CD4-positive, alpha-beta T cell (primary cell): ENCODE data around the gene C13orf46. TPM values are rescaled to one million over a fixed set of nuclear protein-coding genes. Genes with fewer than 3 reads are reported as not detected.

Experiments
- ATAC-seq: fragments of 200-7000 bp; cut with Tn5 transposase; one replicate; pipeline ENCODE4 v1.10.0; 2022; ENCODE audit warnings: mild to moderate bottlenecking; ENCODE audit not compliant: poor library complexity
- CTCF ChIA-PET: fragments of 350-600 bp; sonication (Branson Sonifier 250); formaldehyde crosslinking; loops from one replicate; lab custom pipeline; 2021; ENCODE audit warnings: antibody characterized with exemption, inconsistent platforms; lab: Charles Lee
- POLR2A ChIA-PET: fragments of 350-600 bp; sonication (Branson Sonifier 250); formaldehyde crosslinking; loops from one replicate; lab custom pipeline; 2021; ENCODE audit warnings: antibody characterized with exemption, inconsistent platforms; lab: Charles Lee
- DNase-seq, 14 experiments: peaks; one replicate each; pipeline ENCODE4 v3.0.0-alpha.2; 2013 to 2020; ENCODE audit warnings: mixed read lengths in 2 of 14
- H3K27ac ChIP-seq, 2 donors: one replicate each; pipeline versions ENCODE4 v1.5.1 to v1.7.0; 2013; ENCODE audit warnings: low read length in 2 of 2, low read depth in 1 of 2, mild to moderate bottlenecking in 1 of 2
- H3K27me3 ChIP-seq, 2 experiments: 1 replicate in 1 of 2; 2 replicates in 1 of 2; pipeline versions ENCODE4 v1.6.1 to v1.7.0; 2013; ENCODE audit warnings: low read length in 2 of 2, control low read depth in 1 of 2, mild to moderate bottlenecking in 1 of 2, moderate library complexity in 1 of 2; ENCODE audit not compliant: insufficient read depth in 2 of 2, control insufficient read depth in 1 of 2
- H3K36me3 ChIP-seq: one replicate; pipeline ENCODE4 v1.6.1; 2013; ENCODE audit warnings: low read length, control low read depth; ENCODE audit not compliant: insufficient read depth
- H3K4me1 ChIP-seq: one replicate; pipeline ENCODE4 v1.6.1; 2013; ENCODE audit warnings: low read length, control low read depth; ENCODE audit not compliant: insufficient read depth
- H3K4me3 ChIP-seq: one replicate; pipeline ENCODE4 v1.5.1; 2013; ENCODE audit warnings: mild to moderate bottlenecking, low read length, moderate library complexity
- H3K9me3 ChIP-seq, 2 experiments: 1 replicate in 1 of 2; 2 replicates in 1 of 2; pipeline versions ENCODE4 v1.6.1 to v1.7.0; 2013; ENCODE audit warnings: low read length in 2 of 2, mild to moderate bottlenecking in 2 of 2, control low read depth in 1 of 2, moderate library complexity in 1 of 2; ENCODE audit not compliant: control insufficient read depth in 1 of 2, insufficient read depth in 1 of 2
- H3K27ac Mint-ChIP-seq: one replicate; pipeline ENCODE4 v1.8.0; 2020; ENCODE audit warnings: mixed read lengths
- H3K27me3 Mint-ChIP-seq: one replicate; pipeline ENCODE4 v1.8.0; 2021; ENCODE audit warnings: mixed read lengths
- H3K36me3 Mint-ChIP-seq: one replicate; pipeline ENCODE4 v1.8.0; 2021; ENCODE audit warnings: low read depth, mixed read lengths
- H3K4me1 Mint-ChIP-seq: one replicate; pipeline ENCODE4 v1.8.0; 2021; ENCODE audit warnings: low read depth, mixed read lengths
- H3K4me3 Mint-ChIP-seq: one replicate; pipeline ENCODE4 v1.8.0; 2020; ENCODE audit warnings: mild to moderate bottlenecking, mixed read lengths
- H3K9me3 Mint-ChIP-seq: one replicate; pipeline ENCODE4 v1.8.0; 2020; ENCODE audit warnings: mixed read lengths
- CTCF ChIP-seq: fragments of 200-600 bp; IDR thresholded peaks from one replicate; pipeline ENCODE4 v1.8.0; 2022; ENCODE audit warnings: antibody characterized with exemption, mild to moderate bottlenecking
- intact Hi-C, 2 experiments: fragments of 100-400 bp; cut with DNase I in 1 of 2; cut with micrococcal nuclease in 1 of 2; formaldehyde crosslinking; loops; one replicate each; pipeline versions ENCODE4 v1.15.1 to v1.9.0; 2023 to 2025; cut with DNase I, micrococcal nuclease
- total RNA-seq, 174 experiments: library from RNA in 2 of 174; stranded (reverse) in 2 of 174; gene quantifications; one replicate each; pipeline ENCODE4 v1.2.3 and lab custom pipeline; 2021 to 2026

The C13orf46 gene
- total RNA-seq, 2 experiments from 2014 or later: 19.3 to 19.7 TPM

GRCh38 chr13:113968463-113969310, 5.2 kb downstream of the C13orf46 start:
- TF ChIP-seq CTCF: no peak
- no peaks in the 10 kb centered on the region for H3K9me3 Mint-ChIP-seq
- ChIA-PET CTCF (no interaction called here), POLR2A (interaction anchor here (1.4 kb wide), 1 partner anchor 142 kb away, joined by 3 read pairs; no protein-coding TSS in a partner anchor)
- peaks cover 17% of the 10 kb centered on the region for H3K36me3 Mint-ChIP-seq
- H3K4me1 ChIP-seq: no peaks in the 10 kb centered on the region
- no peak overlapping the region for H3K4me3 ChIP-seq
- intact Hi-C loops: loop anchor here in 1 of 2 experiments (5.0 kb wide), 1 partner anchor 44 kb away; no protein-coding TSS in a partner anchor
- no peaks in the 10 kb centered on the region for H3K9me3 ChIP-seq
- no peaks in the 10 kb centered on the region for H3K4me1 Mint-ChIP-seq
- peaks cover 31% of the 10 kb centered on the region for H3K36me3 ChIP-seq
- no peaks in the 10 kb centered on the region for H3K27me3 ChIP-seq
- ATAC-seq (no peak), DNase-seq (no peak)
- H3K27me3 Mint-ChIP-seq: no peaks in the 10 kb centered on the region
- no peak overlapping the region for H3K4me3 Mint-ChIP-seq
- no peak overlapping the region for H3K27ac ChIP-seq
- H3K27ac Mint-ChIP-seq: no peak overlapping the region

- Mint-ChIP-seq H3K4me1 (no peaks in the 10 kb centered on the region), H3K9me3 (no peaks in the 10 kb centered on the region), H3K4me3 (no peak overlapping the region), H3K27ac (no peak overlapping the region), H3K36me3 (peaks cover 11% of the 10 kb centered on the region), H3K27me3 (no peaks in the 10 kb centered on the region)
- intact Hi-C loops: loop anchor here in 1 of 2 experiments (5.0 kb wide), 1 partner anchor 44 kb away; no protein-coding TSS in a partner anchor
- H3K4me1 ChIP-seq: no peaks in the 10 kb centered on the region
- no peak overlapping the region for H3K4me3 ChIP-seq
- H3K27me3 ChIP-seq: no peaks in the 10 kb centered on the region
- H3K36me3 ChIP-seq: peaks cover 23% of the 10 kb centered on the region
- no peak for ATAC-seq
- ChIA-PET POLR2A (interaction anchor here (1.4 kb wide), 1 partner anchor 142 kb away, joined by 3 read pairs; no protein-coding TSS in a partner anchor), CTCF (no interaction called here)
- no peak for DNase-seq
- H3K9me3 ChIP-seq: no peaks in the 10 kb centered on the region
- H3K27ac ChIP-seq: no peak overlapping the region
- no peak for TF ChIP-seq CTCF
These were observed 6.0 kb downstream of the C13orf46 start for GRCh38 chr13:113967729-113968462.

GRCh38 chr13:113967206-113967720, 6.6 kb downstream of the C13orf46 start:
- no peaks in the 10 kb centered on the region for H3K4me1 ChIP-seq
- H3K9me3 ChIP-seq: no peaks in the 10 kb centered on the region
- Mint-ChIP-seq H3K27me3 (no peaks in the 10 kb centered on the region), H3K9me3 (no peaks in the 10 kb centered on the region), H3K4me3 (no peak overlapping the region), H3K27ac (no peak overlapping the region), H3K4me1 (no peaks in the 10 kb centered on the region), H3K36me3 (peaks cover 17% of the 10 kb centered on the region)
- no peak overlapping the region for H3K4me3 ChIP-seq
- POLR2A ChIA-PET: interaction anchor here (1.4 kb wide), 1 partner anchor 143 kb away, joined by 3 read pairs; no protein-coding TSS in a partner anchor
- intact Hi-C loops: loop anchor here in 1 of 2 experiments (5.0 kb wide), 1 partner anchor 45 kb away; no protein-coding TSS in a partner anchor
- CTCF ChIA-PET: no interaction called here
- ATAC-seq (no peak), DNase-seq (no peak)
- H3K27me3 ChIP-seq: no peaks in the 10 kb centered on the region
- TF ChIP-seq CTCF: no peak
- H3K36me3 ChIP-seq: peaks cover 19% of the 10 kb centered on the region
- H3K27ac ChIP-seq: no peak overlapping the region
